Mucosa of descending colon (tissue), 3 donors: Measurements from ENCODE around the gene THAP3. TPM values are rescaled to one million over a fixed set of nuclear protein-coding genes. Genes with fewer than 3 reads are reported as not detected.

Experiments
- ATAC-seq: fragments of 200-7000 bp; cut with Tn5 transposase; one replicate; pipeline ENCODE4 v1.9.1; 2020; ENCODE audit warnings: mild to moderate bottlenecking, moderate library complexity
- DNase-seq, 3 donors: peaks; one replicate each; pipeline ENCODE4 v3.0.0-alpha.2; 2020
- H3K36me3 ChIP-seq: fragments of 200-600 bp; one replicate; pipeline ENCODE4 v1.8.0; 2021; ENCODE audit warnings: low read depth, mild to moderate bottlenecking
- H3K4me1 ChIP-seq: fragments of 200-600 bp; one replicate; pipeline ENCODE4 v1.8.0; 2021; ENCODE audit warnings: low read depth, mild to moderate bottlenecking
- H3K4me3 ChIP-seq: fragments of 200-600 bp; one replicate; pipeline ENCODE4 v1.8.0; 2021; ENCODE audit warnings: mild to moderate bottlenecking
- H3K9me3 ChIP-seq: fragments of 200-600 bp; one replicate; pipeline ENCODE4 v1.8.0; 2021; ENCODE audit warnings: mild to moderate bottlenecking
- intact Hi-C, 2 donors: fragments of 100-400 bp; cut with DNase I in 1 of 2; cut with micrococcal nuclease in 1 of 2; formaldehyde crosslinking; loops; one replicate each; pipeline versions ENCODE4 v1.11.0 to v1.11.1; 2022; cut with DNase I, micrococcal nuclease
- total RNA-seq, 3 donors: library from RNA; stranded (reverse); fragmentation: NEBNext Ultra II Directional in 2 of 3; extraction: Animal tissue kit (Norgen Biotek cat#: 25700) in 2 of 3; gene quantifications; one replicate each; pipeline versions ENCODE4 v1.2.1 to v1.2.4, GENCODE V29; 2021 to 2023
- TF ChIP-seq, protein P1 (sequence below): fragments of 200-600 bp; IDR thresholded peaks from one replicate; pipeline ENCODE4 v1.8.0; 2022; ENCODE audit warnings: antibody characterized with exemption, mild to moderate bottlenecking
- donor health status: DM: no; HTN: no; CAD: no; lungs with moderate emphysema.
- donor health status: DM: no; HTN: no; CAD: no.
- donor health status: DM: no; HTN: yes; CAD: no.

THAP3 gene
- total RNA-seq, 3 donors from 2014 or later: 8.5 to 19.4 (median 13.7) TPM

DNA sequence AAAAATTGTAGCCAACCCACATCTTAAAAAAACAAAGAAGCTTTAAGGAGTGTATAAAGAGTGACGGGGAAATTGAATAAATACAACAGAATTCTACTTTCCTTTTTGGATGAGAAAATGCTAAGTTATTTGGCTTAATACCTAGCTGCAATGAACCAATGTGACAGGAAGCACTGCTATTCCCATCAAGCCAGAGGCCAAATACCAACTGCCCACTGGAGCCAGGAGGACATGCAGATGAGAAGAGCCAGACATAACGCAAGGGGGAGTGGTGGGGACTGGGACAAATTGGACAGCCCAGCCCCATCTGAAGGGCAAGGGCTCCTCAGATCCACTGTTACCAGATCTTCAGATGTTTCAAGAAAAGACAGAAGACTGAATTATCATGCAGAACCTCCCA is 51.3 kb downstream of the THAP3 start:
- intact Hi-C loops: no loop called here
- DNase-seq: no peak
- Histone ChIP-seq H3K36me3 (no peaks in the 10 kb centered on the region), H3K4me3 (no peak overlapping the region), H3K9me3 (no peaks in the 10 kb centered on the region), H3K4me1 (peaks cover 2% of the 10 kb centered on the region)
- no peak for ATAC-seq
- TF ChIP-seq, protein P1, sequence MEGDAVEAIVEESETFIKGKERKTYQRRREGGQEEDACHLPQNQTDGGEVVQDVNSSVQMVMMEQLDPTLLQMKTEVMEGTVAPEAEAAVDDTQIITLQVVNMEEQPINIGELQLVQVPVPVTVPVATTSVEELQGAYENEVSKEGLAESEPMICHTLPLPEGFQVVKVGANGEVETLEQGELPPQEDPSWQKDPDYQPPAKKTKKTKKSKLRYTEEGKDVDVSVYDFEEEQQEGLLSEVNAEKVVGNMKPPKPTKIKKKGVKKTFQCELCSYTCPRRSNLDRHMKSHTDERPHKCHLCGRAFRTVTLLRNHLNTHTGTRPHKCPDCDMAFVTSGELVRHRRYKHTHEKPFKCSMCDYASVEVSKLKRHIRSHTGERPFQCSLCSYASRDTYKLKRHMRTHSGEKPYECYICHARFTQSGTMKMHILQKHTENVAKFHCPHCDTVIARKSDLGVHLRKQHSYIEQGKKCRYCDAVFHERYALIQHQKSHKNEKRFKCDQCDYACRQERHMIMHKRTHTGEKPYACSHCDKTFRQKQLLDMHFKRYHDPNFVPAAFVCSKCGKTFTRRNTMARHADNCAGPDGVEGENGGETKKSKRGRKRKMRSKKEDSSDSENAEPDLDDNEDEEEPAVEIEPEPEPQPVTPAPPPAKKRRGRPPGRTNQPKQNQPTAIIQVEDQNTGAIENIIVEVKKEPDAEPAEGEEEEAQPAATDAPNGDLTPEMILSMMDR: no peak

Other genes starting within 250 kb of the THAP3 start
- 10 to 100 TPM; 37.9 to 60.1 (median 42.7) TPM for gene ACOT7, start 231.1 kb upstream of the THAP3 start, total RNA-seq
- 10 to 100 TPM in 2 of 3 donors, 1 to 10 TPM in 1; 8.6 to 23.0 (median 22.4) TPM for gene HES2, start 204.9 kb upstream of the THAP3 start, total RNA-seq
- 100 to 1,000 TPM in 2 of 3 donors, 10 to 100 TPM in 1; 65.7 to 137 (median 124) TPM for gene ESPN, start 200.1 kb upstream of the THAP3 start, total RNA-seq
- 10 to 100 TPM; 18.3 to 45.1 (median 35.3) TPM for gene TNFRSF25, start 158.7 kb upstream of the THAP3 start, total RNA-seq
- gene PLEKHG5, start 133.2 kb upstream of the THAP3 start, total RNA-seq: 10 to 100 TPM; 20.1 to 32.9 (median 20.2) TPM
- 10 to 100 TPM; 20.0 to 28.3 (median 21.1) TPM for gene NOL9, start 70.4 kb upstream of the THAP3 start, total RNA-seq
- under 1 TPM in 2 of 3 donors, not detected in 1; 0.13 to 0.14 TPM for gene TAS1R1, start 69.6 kb upstream of the THAP3 start, total RNA-seq
- gene ZBTB48, start 44.9 kb upstream of the THAP3 start, total RNA-seq: 10 to 100 TPM; 36.8 to 53.9 (median 42.3) TPM
- 10 to 100 TPM in 2 of 3 donors, 1 to 10 TPM in 1; 8.7 to 68.2 (median 10.7) TPM for gene KLHL21, start 22.0 kb upstream of the THAP3 start, total RNA-seq
- gene PHF13, start 11.1 kb upstream of the THAP3 start, total RNA-seq: 10 to 100 TPM in 1 of 3 donors, 1 to 10 TPM in 2; 6.6 to 21.5 (median 8.9) TPM
- 10 to 100 TPM; 71.1 to 89.0 (median 78.9) TPM for gene DNAJC11, start 76.9 kb downstream of the THAP3 start, total RNA-seq
- gene CAMTA1, start 160.6 kb downstream of the THAP3 start, total RNA-seq: 100 to 1,000 TPM in 1 of 3 donors, 10 to 100 TPM in 2; 73.4 to 114 (median 82.6) TPM